Tibial nerve (tissue), 4 donors: ENCODE data around the gene LRRTM3. TPM values are rescaled to one million over a fixed set of nuclear protein-coding genes. Genes with fewer than 3 reads are reported as not detected.

Experiments used
- DNase-seq, 2 donors: peaks; one replicate each; pipeline ENCODE4 v3.0.0-alpha.2; 2019; ENCODE audit warnings: low spot score in 2 of 2
- H3K27ac ChIP-seq, 4 donors: fragments of 200-600 bp; sonication (generic) in 3 of 4; one replicate each; pipeline ENCODE4 v1.5.1; 2017 to 2019; ENCODE audit warnings: mild to moderate bottlenecking in 1 of 4
- H3K27me3 ChIP-seq, 2 donors: fragments of 200-600 bp; sonication (generic) in 1 of 2; one replicate each; pipeline versions ENCODE4 v1.5.1 to v1.6.0; 2017 to 2019
- H3K36me3 ChIP-seq, 3 donors: fragments of 200-600 bp; sonication (generic); one replicate each; pipeline ENCODE4 v1.5.1; 2018 to 2019
- H3K4me1 ChIP-seq, 4 donors: fragments of 200-600 bp; sonication (generic) in 3 of 4; one replicate each; pipeline ENCODE4 v1.5.1; 2017 to 2019
- H3K4me3 ChIP-seq, 4 donors: fragments of 200-600 bp; sonication (generic) in 3 of 4; one replicate each; pipeline ENCODE4 v1.5.1; 2017 to 2019; ENCODE audit warnings: mild to moderate bottlenecking in 1 of 4, moderate library complexity in 1 of 4
- H3K9me3 ChIP-seq, 4 donors: fragments of 200-600 bp; sonication (generic) in 3 of 4; one replicate each; pipeline ENCODE4 v1.5.1; 2017 to 2019
- EP300 ChIP-seq, 2 donors: sonication (generic); formaldehyde crosslinking; IDR thresholded peaks; one replicate each; pipeline ENCODE4 v1.6.1; 2017; ENCODE audit warnings: antibody characterized with exemption in 2 of 2, mild to moderate bottlenecking in 1 of 2
- POLR2A ChIP-seq, 2 donors: fragments of 450-650 bp; IDR thresholded peaks; one replicate each; pipeline ENCODE4 v1.6.1; 2017; ENCODE audit warnings: antibody characterized with exemption in 2 of 2, mild to moderate bottlenecking in 2 of 2, moderate library complexity in 2 of 2
- WGBS, 2 donors: methylation state at CpG; one replicate each; pipeline ENCODE4 v1.1.5; 2018; 5-methylcytosine and 5-hydroxymethylcytosine counted together
- total RNA-seq, 4 donors: library from RNA; depleted of rRNA; stranded (reverse); fragments of >200 nt; gene quantifications; one replicate each; pipeline ENCODE4 v1.1.0, GENCODE V29; 2016
- TF ChIP-seq, protein P1 (sequence below), 5 experiments: fragments of 200-600 bp in 3 of 5; fragments of 450-650 bp in 2 of 5; sonication (generic) in 3 of 5; IDR thresholded peaks; one replicate each; pipeline ENCODE4 v1.5.1; 2016 to 2019; ENCODE audit warnings: antibody characterized with exemption in 5 of 5, mild to moderate bottlenecking in 3 of 5, moderate library complexity in 2 of 5

Gene LRRTM3
- total RNA-seq, 4 donors from 2014 or later = 0.42 TPM; not detected in 3

DNA sequence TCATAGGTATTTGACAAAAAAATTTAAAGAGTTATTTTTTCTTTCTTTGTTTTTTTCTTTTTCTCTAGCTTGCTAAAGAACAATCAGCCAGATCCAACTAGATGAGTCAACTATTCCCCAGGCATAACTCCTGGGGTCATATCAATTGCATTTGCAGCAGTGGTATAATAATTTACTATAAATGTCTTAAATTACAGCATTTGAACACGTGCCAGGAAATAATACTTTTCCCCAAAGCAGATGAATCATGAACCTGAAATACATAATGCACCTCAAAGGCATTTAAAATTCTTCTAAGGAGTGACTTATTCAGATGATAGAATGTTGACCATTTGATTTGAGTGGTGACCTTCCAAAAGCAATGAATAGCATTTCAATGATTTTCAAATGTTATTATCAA, 190.1 kb downstream of the LRRTM3 start:
- no peaks in the 10 kb centered on the region for H3K36me3 ChIP-seq
- WGBS, 2 donors = 50 to 58% methylated on average over 1 of the region's 1 CpG
- no peak overlapping the region for H3K4me3 ChIP-seq
- no peak for DNase-seq
- no peak overlapping the region for H3K27ac ChIP-seq
- no peaks in the 10 kb centered on the region for H3K4me1 ChIP-seq
- TF ChIP-seq EP300 (IDR thresholded peaks at IDR 0.05) (no peak), POLR2A (IDR thresholded peaks at IDR 0.05) (no peak)
- TF ChIP-seq, protein P1, sequence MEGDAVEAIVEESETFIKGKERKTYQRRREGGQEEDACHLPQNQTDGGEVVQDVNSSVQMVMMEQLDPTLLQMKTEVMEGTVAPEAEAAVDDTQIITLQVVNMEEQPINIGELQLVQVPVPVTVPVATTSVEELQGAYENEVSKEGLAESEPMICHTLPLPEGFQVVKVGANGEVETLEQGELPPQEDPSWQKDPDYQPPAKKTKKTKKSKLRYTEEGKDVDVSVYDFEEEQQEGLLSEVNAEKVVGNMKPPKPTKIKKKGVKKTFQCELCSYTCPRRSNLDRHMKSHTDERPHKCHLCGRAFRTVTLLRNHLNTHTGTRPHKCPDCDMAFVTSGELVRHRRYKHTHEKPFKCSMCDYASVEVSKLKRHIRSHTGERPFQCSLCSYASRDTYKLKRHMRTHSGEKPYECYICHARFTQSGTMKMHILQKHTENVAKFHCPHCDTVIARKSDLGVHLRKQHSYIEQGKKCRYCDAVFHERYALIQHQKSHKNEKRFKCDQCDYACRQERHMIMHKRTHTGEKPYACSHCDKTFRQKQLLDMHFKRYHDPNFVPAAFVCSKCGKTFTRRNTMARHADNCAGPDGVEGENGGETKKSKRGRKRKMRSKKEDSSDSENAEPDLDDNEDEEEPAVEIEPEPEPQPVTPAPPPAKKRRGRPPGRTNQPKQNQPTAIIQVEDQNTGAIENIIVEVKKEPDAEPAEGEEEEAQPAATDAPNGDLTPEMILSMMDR (IDR thresholded peaks at IDR 0.05) = no peak
- no peaks in the 10 kb centered on the region for H3K27me3 ChIP-seq
- no peaks in the 10 kb centered on the region for H3K9me3 ChIP-seq

DNA sequence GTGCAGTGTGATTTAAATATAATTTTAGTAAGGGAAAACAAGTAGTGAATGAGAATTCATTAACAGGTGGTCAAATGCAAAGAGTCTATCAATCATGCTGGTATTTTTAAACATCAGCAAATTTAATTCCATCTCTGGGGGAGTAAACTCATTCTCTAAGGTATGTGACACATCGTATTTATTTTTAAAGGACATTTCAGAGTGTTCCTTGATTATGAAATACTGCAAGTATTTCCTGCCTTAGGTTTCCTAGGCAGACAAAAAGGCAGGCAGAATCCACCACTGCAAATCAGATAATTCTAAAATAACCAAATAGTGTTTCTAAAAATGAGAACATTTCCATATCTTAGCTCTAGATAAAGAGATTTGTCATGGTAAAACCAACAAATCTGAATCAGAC, 193.8 kb downstream of the LRRTM3 start:
- TF ChIP-seq EP300 (IDR thresholded peaks at IDR 0.05) (no peak), POLR2A (IDR thresholded peaks at IDR 0.05) (no peak)
- TF ChIP-seq, protein P1 (IDR thresholded peaks at IDR 0.05) = no peak
- 35 to 47% methylated on average over 1 of the region's 1 CpG for WGBS, 2 donors
- no peak overlapping the region for H3K4me3 ChIP-seq
- H3K4me1 ChIP-seq = no peaks in the 10 kb centered on the region
- H3K27me3 ChIP-seq = no peaks in the 10 kb centered on the region
- no peaks in the 10 kb centered on the region for H3K36me3 ChIP-seq
- no peak overlapping the region for H3K27ac ChIP-seq
- no peaks in the 10 kb centered on the region for H3K9me3 ChIP-seq
- no peak for DNase-seq

- H3K4me1 ChIP-seq = no peaks in the 10 kb centered on the region
- 81 to 91% methylated on average over 2 of the region's 2 CpGs for WGBS, 2 donors
- H3K36me3 ChIP-seq = no peaks in the 10 kb centered on the region
- no peak for DNase-seq
- H3K4me3 ChIP-seq = no peak overlapping the region
- no peaks in the 10 kb centered on the region for H3K27me3 ChIP-seq
- TF ChIP-seq POLR2A (IDR thresholded peaks at IDR 0.05) = no peak
- no peak for TF ChIP-seq EP300 (IDR thresholded peaks at IDR 0.05)
- TF ChIP-seq, protein P1 (IDR thresholded peaks at IDR 0.05) = no peak
- H3K27ac ChIP-seq = no peak overlapping the region
- no peaks in the 10 kb centered on the region for H3K9me3 ChIP-seq
Measured at GRCh38 chr10:67127441-67127840, 201.6 kb downstream of the LRRTM3 start.

DNA sequence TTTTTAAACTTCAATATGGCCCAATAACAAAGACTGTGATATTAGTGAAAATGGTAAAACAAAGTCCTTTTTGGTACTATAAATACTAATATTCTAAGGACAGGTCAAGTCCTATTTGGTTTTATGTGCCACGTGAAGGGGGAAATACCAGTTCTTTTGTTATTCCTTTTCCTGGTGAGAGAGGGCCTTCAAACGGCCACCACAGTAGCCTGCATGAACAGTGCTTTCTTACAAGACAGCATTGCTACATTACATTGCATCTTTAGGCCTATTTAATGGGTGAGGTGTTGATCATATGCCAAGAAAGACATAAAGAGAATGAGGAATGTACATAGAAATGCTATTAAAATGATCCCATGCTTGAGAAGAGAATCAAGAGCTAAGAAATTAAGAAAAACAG, 214.8 kb downstream of the LRRTM3 start:
- no peaks in the 10 kb centered on the region for H3K9me3 ChIP-seq
- no peaks in the 10 kb centered on the region for H3K36me3 ChIP-seq
- no peak overlapping the region for H3K4me3 ChIP-seq
- no peak for DNase-seq
- WGBS, 2 donors = 28 to 38% methylated on average over 2 of the region's 2 CpGs
- H3K27ac ChIP-seq = no peak overlapping the region
- H3K4me1 ChIP-seq = no peaks in the 10 kb centered on the region
- H3K27me3 ChIP-seq = no peaks in the 10 kb centered on the region
- TF ChIP-seq EP300 (IDR thresholded peaks at IDR 0.05) (no peak), POLR2A (IDR thresholded peaks at IDR 0.05) (no peak)
- TF ChIP-seq, protein P1 (IDR thresholded peaks at IDR 0.05) = no peak

DNA sequence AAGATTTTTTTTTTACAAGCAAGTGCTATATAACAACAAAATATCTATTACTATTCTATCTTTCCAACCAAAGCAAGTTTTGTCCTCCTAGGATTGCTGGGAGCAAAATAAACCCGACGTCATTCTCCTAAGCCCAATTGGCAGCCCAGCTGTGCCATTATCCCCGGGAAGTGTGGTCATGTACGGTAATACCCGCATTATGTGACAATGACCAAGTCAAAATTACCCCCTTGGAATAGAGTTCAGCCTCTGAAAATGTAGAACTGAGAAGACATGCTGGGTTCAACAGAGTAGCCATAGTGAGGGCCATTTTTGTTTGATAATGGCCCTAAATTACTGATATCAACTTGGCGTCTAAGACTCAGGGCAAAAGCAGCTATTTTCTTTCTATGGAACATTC, 215.5 kb downstream of the LRRTM3 start:
- H3K27me3 ChIP-seq = no peaks in the 10 kb centered on the region
- H3K9me3 ChIP-seq = no peaks in the 10 kb centered on the region
- no peaks in the 10 kb centered on the region for H3K4me1 ChIP-seq
- H3K36me3 ChIP-seq = no peaks in the 10 kb centered on the region
- H3K27ac ChIP-seq = no peak overlapping the region
- no peak for DNase-seq
- H3K4me3 ChIP-seq = no peak overlapping the region
- WGBS, 2 donors = 63 to 71% methylated on average over 6 of the region's 6 CpGs
- no peak for TF ChIP-seq POLR2A (IDR thresholded peaks at IDR 0.05)
- TF ChIP-seq, protein P1 (IDR thresholded peaks at IDR 0.05) = no peak
- TF ChIP-seq EP300 (IDR thresholded peaks at IDR 0.05) = no peak
